GM23338 (cell line): ENCODE data around the gene COBLL1. TPM values are rescaled to one million over a fixed set of nuclear protein-coding genes. Genes with fewer than 3 reads are reported as not detected.

Experiments
- ATAC-seq: fragments of 200-7000 bp; cut with Tn5 transposase; 3 replicates; pipeline ENCODE4 v1.9.1; 2020
- DNase-seq: peaks from one replicate; pipeline ENCODE4 v3.0.0-alpha.2; 2015; ENCODE audit warnings: low spot score
- H2AFZ ChIP-seq: fragments of 200-600 bp; sonication (generic); 2 replicates; pipeline ENCODE4 v1.8.0; 2016; ENCODE audit warnings: antibody characterized with exemption, mild to moderate bottlenecking, moderate library complexity
- H3F3A ChIP-seq: fragments of 200-600 bp; sonication (generic); replicated peaks from 2 replicates; pipeline ENCODE4 v1.8.0; 2017; ENCODE audit warnings: antibody characterized with exemption, mixed run types, low read depth
- H3K27ac ChIP-seq: fragments of 200-600 bp; sonication (generic); 2 replicates; pipeline ENCODE4 v1.6.1; 2016; ENCODE audit warnings: low read depth
- H3K27me3 ChIP-seq: fragments of 200-600 bp; sonication (generic); 2 replicates; pipeline ENCODE4 v1.8.0; 2016; ENCODE audit warnings: mild to moderate bottlenecking, mixed run types, moderate library complexity; ENCODE audit not compliant: insufficient read depth
- H3K36me3 ChIP-seq: fragments of 200-600 bp; sonication (generic); 2 replicates; pipeline ENCODE4 v1.8.0; 2016; ENCODE audit warnings: mild to moderate bottlenecking; ENCODE audit not compliant: insufficient read depth
- H3K4me1 ChIP-seq: fragments of 200-600 bp; sonication (generic); 2 replicates; pipeline ENCODE4 v1.8.0; 2016; ENCODE audit warnings: mild to moderate bottlenecking, moderate library complexity; ENCODE audit not compliant: insufficient read depth
- H3K4me2 ChIP-seq: fragments of 200-600 bp; sonication (generic); 2 replicates; pipeline ENCODE4 v1.7.1; 2017; ENCODE audit warnings: mixed run types
- H3K4me3 ChIP-seq: fragments of 200-600 bp; sonication (generic); 2 replicates; pipeline ENCODE4 v1.6.1; 2016; ENCODE audit warnings: mixed run types
- H3K79me2 ChIP-seq: fragments of 200-600 bp; sonication (generic); replicated peaks from 2 replicates; pipeline ENCODE4 v1.8.0; 2017; ENCODE audit warnings: mild to moderate bottlenecking; ENCODE audit not compliant: insufficient read depth
- H3K9me2 ChIP-seq: fragments of 200-600 bp; sonication (generic); 2 replicates; pipeline ENCODE4 v1.8.0; 2017; ENCODE audit not compliant: insufficient read depth
- H4K20me1 ChIP-seq: fragments of 200-600 bp; sonication (generic); replicated peaks from 2 replicates; pipeline ENCODE4 v1.8.0; 2017; ENCODE audit warnings: mild to moderate bottlenecking; ENCODE audit not compliant: insufficient read depth
- H3K27ac Mint-ChIP-seq: 2 replicates; pipeline ENCODE4 v1.8.0; 2020; ENCODE audit warnings: inconsistent platforms, mild to moderate bottlenecking, moderate library complexity, mixed read lengths
- H3K27me3 Mint-ChIP-seq: 3 replicates; pipeline ENCODE4 v1.8.0; 2022; ENCODE audit warnings: low read depth, mild to moderate bottlenecking, moderate library complexity, mixed read lengths, inconsistent platforms; ENCODE audit not compliant: insufficient read depth, poor library complexity
- H3K36me3 Mint-ChIP-seq: 3 replicates; pipeline ENCODE4 v1.8.0; 2021; ENCODE audit warnings: low read depth, mild to moderate bottlenecking, inconsistent platforms, moderate library complexity, mixed read lengths
- H3K4me1 Mint-ChIP-seq: 3 replicates; pipeline ENCODE4 v1.8.0; 2020; ENCODE audit warnings: mild to moderate bottlenecking, inconsistent platforms, mixed read lengths
- H3K4me3 Mint-ChIP-seq: 3 replicates; pipeline ENCODE4 v1.8.0; 2021; ENCODE audit warnings: moderate library complexity, mild to moderate bottlenecking, inconsistent platforms, mixed read lengths
- H3K9me3 Mint-ChIP-seq: 3 replicates; pipeline ENCODE4 v1.8.0; 2020; ENCODE audit warnings: moderate library complexity, mild to moderate bottlenecking, inconsistent platforms, mixed read lengths
- CREB1 ChIP-seq: fragments of 250-450 bp; sonication (Bioruptor Pico); IDR thresholded peaks from 2 replicates; pipeline ENCODE4 v1.5.0; 2020; ENCODE audit warnings: low read depth, mild to moderate bottlenecking, moderate library complexity
- ETS1 ChIP-seq: IDR thresholded peaks from 2 replicates; pipeline ENCODE4 v1.6.1; 2016; ENCODE audit warnings: antibody characterized with exemption
- EZH2 ChIP-seq: fragments of 200-600 bp; sonication (generic); IDR thresholded peaks from one replicate; pipeline ENCODE4 v1.8.0; 2017; ENCODE audit warnings: antibody characterized with exemption, mild to moderate bottlenecking, low read depth; ENCODE audit not compliant: unreplicated experiment
- EZH2phosphoT487 ChIP-seq: fragments of 200-600 bp; sonication (generic); IDR thresholded peaks from one replicate; pipeline ENCODE4 v1.8.1; 2018; ENCODE audit warnings: antibody characterized with exemption; ENCODE audit not compliant: unreplicated experiment
- JUNB ChIP-seq: IDR thresholded peaks from one replicate; pipeline ENCODE4 v1.6.1; 2016; ENCODE audit warnings: antibody characterized with exemption; ENCODE audit not compliant: unreplicated experiment
- NANOG ChIP-seq: IDR thresholded peaks from 2 replicates; pipeline ENCODE4 v1.6.1; 2016; ENCODE audit warnings: antibody characterized with exemption, borderline replicate concordance
- POLR2AphosphoS5 ChIP-seq: IDR thresholded peaks from 2 replicates; pipeline ENCODE4 v1.6.1; 2016; ENCODE audit warnings: antibody characterized with exemption, low read depth
- STAT1 ChIP-seq: IDR thresholded peaks from one replicate; pipeline ENCODE4 v1.6.1; 2016; ENCODE audit warnings: antibody characterized with exemption; ENCODE audit not compliant: unreplicated experiment
- ZNF331 ChIP-seq: fragments of 250-450 bp; sonication (Bioruptor Pico); IDR thresholded peaks from 2 replicates; pipeline ENCODE4 v1.5.0; 2020; ENCODE audit warnings: low read depth, mild to moderate bottlenecking, moderate library complexity
- polyA plus RNA-seq: library from polyadenylated mRNA; unstranded; fragments of >200 nt; fragmentation: Nextera tagmentation; extraction: Ambion mirVana; gene quantifications from 2 replicates; pipeline ENCODE4 v1.2.1, GENCODE V29; 2016
- total RNA-seq: library from RNA; depleted of rRNA; stranded (reverse); fragments of >200 nt; shearing (Covaris generic); gene quantifications from 2 replicates; pipeline ENCODE4 v1.2.3, GENCODE V29; 2014
- TF ChIP-seq, protein P1 (sequence below), 2 experiments: fragments of 200-600 bp in 1 of 2; sonication (generic) in 1 of 2; conservative IDR thresholded peaks; 2 replicates each; pipeline versions ENCODE4 v1.5.1 to v1.6.1; 2016 to 2017; ENCODE audit warnings: antibody characterized with exemption in 2 of 2, low read depth in 2 of 2, mild to moderate bottlenecking in 2 of 2, moderate library complexity in 1 of 2
- TF ChIP-seq, protein P2 (sequence below): IDR thresholded peaks from one replicate; pipeline ENCODE4 v1.6.1; 2018; ENCODE audit warnings: antibody characterized with exemption; ENCODE audit not compliant: unreplicated experiment

Gene COBLL1
- total and polyA plus RNA-seq, 2 experiments from 2014 or later, result 2.9 to 7.4 TPM

DNA sequence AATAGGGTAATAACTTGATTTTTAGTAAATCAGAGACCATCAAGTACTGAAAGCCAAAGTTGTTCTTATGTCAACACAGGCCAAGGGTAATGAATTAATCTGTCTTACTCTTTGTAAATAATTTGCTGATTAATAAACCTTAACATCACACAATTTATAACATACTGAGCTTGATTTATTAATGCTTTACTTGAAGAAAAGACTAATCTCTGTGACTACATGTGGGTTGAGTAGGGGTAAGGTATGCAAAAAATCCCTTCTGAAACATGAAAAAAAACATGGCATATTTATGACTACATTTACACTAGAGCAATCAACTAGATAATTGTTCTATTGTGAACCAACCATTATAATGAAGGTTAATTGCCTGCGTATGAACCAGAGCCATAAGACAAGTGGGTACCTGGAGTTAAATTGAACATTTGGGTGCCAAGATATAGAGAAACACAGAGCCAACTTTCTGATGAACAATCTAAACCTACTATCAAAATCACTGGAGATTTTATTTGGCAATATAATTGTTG is 152.7 kb downstream of the COBLL1 start:
- H3K4me2 ChIP-seq, result no peak overlapping the region
- H3K9me2 ChIP-seq, result no peaks in the 10 kb centered on the region
- no peaks in the 10 kb centered on the region for H3K27me3 ChIP-seq
- no peak overlapping the region for H3K27ac ChIP-seq
- H3K36me3 ChIP-seq, result no peaks in the 10 kb centered on the region
- no peak for DNase-seq
- H3K4me3 ChIP-seq, result no peak overlapping the region
- H3K36me3 Mint-ChIP-seq, result no peaks in the 10 kb centered on the region
- no peaks in the 10 kb centered on the region for H3K79me2 ChIP-seq
- H3K27ac Mint-ChIP-seq, result no peak overlapping the region
- no peak for ATAC-seq
- no peaks in the 10 kb centered on the region for H3K4me1 ChIP-seq
- no peak overlapping the region for H3K4me3 Mint-ChIP-seq
- no peaks in the 10 kb centered on the region for H3K9me3 Mint-ChIP-seq
- no peaks in the 10 kb centered on the region for H3F3A ChIP-seq
- H2AFZ ChIP-seq, result no peak overlapping the region
- no peaks in the 10 kb centered on the region; the same call in 2 of the 3 replicates for H3K4me1 Mint-ChIP-seq
- H4K20me1 ChIP-seq, result no peaks in the 10 kb centered on the region
- no peak for TF ChIP-seq EZH2
- TF ChIP-seq, protein P1, sequence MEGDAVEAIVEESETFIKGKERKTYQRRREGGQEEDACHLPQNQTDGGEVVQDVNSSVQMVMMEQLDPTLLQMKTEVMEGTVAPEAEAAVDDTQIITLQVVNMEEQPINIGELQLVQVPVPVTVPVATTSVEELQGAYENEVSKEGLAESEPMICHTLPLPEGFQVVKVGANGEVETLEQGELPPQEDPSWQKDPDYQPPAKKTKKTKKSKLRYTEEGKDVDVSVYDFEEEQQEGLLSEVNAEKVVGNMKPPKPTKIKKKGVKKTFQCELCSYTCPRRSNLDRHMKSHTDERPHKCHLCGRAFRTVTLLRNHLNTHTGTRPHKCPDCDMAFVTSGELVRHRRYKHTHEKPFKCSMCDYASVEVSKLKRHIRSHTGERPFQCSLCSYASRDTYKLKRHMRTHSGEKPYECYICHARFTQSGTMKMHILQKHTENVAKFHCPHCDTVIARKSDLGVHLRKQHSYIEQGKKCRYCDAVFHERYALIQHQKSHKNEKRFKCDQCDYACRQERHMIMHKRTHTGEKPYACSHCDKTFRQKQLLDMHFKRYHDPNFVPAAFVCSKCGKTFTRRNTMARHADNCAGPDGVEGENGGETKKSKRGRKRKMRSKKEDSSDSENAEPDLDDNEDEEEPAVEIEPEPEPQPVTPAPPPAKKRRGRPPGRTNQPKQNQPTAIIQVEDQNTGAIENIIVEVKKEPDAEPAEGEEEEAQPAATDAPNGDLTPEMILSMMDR (conservative IDR thresholded peaks at IDR 0.05; ENCODE audit: low read depth in 2 of 2), result no peak
- TF ChIP-seq ZNF331 (CRISPR knock-in tag), result no peak
- TF ChIP-seq JUNB, result no peak
- no peak for TF ChIP-seq NANOG
- TF ChIP-seq CREB1 (CRISPR knock-in tag), result no peak
- TF ChIP-seq, protein P2, sequence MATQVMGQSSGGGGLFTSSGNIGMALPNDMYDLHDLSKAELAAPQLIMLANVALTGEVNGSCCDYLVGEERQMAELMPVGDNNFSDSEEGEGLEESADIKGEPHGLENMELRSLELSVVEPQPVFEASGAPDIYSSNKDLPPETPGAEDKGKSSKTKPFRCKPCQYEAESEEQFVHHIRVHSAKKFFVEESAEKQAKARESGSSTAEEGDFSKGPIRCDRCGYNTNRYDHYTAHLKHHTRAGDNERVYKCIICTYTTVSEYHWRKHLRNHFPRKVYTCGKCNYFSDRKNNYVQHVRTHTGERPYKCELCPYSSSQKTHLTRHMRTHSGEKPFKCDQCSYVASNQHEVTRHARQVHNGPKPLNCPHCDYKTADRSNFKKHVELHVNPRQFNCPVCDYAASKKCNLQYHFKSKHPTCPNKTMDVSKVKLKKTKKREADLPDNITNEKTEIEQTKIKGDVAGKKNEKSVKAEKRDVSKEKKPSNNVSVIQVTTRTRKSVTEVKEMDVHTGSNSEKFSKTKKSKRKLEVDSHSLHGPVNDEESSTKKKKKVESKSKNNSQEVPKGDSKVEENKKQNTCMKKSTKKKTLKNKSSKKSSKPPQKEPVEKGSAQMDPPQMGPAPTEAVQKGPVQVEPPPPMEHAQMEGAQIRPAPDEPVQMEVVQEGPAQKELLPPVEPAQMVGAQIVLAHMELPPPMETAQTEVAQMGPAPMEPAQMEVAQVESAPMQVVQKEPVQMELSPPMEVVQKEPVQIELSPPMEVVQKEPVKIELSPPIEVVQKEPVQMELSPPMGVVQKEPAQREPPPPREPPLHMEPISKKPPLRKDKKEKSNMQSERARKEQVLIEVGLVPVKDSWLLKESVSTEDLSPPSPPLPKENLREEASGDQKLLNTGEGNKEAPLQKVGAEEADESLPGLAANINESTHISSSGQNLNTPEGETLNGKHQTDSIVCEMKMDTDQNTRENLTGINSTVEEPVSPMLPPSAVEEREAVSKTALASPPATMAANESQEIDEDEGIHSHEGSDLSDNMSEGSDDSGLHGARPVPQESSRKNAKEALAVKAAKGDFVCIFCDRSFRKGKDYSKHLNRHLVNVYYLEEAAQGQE, result no peak
- TF ChIP-seq STAT1, result no peak
- TF ChIP-seq EZH2phosphoT487, result no peak
- TF ChIP-seq POLR2AphosphoS5, result no peak
- no peak for TF ChIP-seq ETS1
- peaks cover 3% of the 10 kb centered on the region for H3K27me3 Mint-ChIP-seq
